Nephron (organoid): ENCODE data around the gene GPATCH2.

Experiments used
- H3K27ac Mint-ChIP-seq, 3 experiments: 2 replicates each; pipeline ENCODE4 v1.8.0; 2020; ENCODE audit warnings: mixed read lengths in 3 of 3, mild to moderate bottlenecking in 2 of 3, moderate library complexity in 1 of 3
- H3K27me3 Mint-ChIP-seq: 2 replicates; pipeline ENCODE4 v1.8.0; 2021; ENCODE audit warnings: low read depth, mild to moderate bottlenecking, moderate library complexity, mixed read lengths
- H3K36me3 Mint-ChIP-seq: 2 replicates; pipeline ENCODE4 v1.8.0; 2020; ENCODE audit warnings: low read depth, mixed read lengths
- H3K4me1 Mint-ChIP-seq: 2 replicates; pipeline ENCODE4 v1.8.0; 2020; ENCODE audit warnings: mixed read lengths
- H3K4me3 Mint-ChIP-seq, 3 experiments: 2 replicates each; pipeline ENCODE4 v1.8.0; 2020; ENCODE audit warnings: mild to moderate bottlenecking in 3 of 3, mixed read lengths in 3 of 3, moderate library complexity in 2 of 3
- H3K9me3 Mint-ChIP-seq: 2 replicates; pipeline ENCODE4 v1.8.0; 2020; ENCODE audit warnings: mixed read lengths
- TF ChIP-seq, protein P1 (sequence below), 3 experiments: fragments of 200-600 bp; sonication (generic); IDR thresholded peaks; one replicate each; pipeline ENCODE4 v1.5.0; 2021; ENCODE audit warnings: antibody characterized with exemption in 3 of 3; ENCODE audit not compliant: unreplicated experiment in 3 of 3

GPATCH2 gene

DNA sequence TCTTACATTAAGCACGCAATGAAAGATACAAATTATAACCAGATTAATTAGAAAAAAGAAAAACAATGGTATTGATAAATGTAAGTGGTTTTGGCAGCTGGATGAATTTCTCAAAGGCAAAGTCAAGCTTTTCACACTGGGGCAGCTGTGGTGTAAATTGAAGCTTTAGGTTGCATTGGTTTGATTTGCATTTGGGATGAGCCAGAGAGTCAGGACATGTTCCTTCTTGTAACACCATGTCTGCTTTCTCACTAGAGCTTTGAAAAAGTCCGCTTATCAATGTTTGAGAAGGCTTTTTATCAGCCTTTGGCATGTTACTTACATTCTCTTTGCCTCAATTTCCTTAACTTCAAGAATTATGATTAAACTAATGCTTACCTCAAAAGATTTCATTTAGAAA is 173.9 kb downstream of the GPATCH2 start:
- H3K36me3 Mint-ChIP-seq = peaks cover 24% of the 10 kb centered on the region
- no peak overlapping the region for H3K4me3 Mint-ChIP-seq
- H3K4me1 Mint-ChIP-seq = no peaks in the 10 kb centered on the region
- no peak overlapping the region for H3K27ac Mint-ChIP-seq
- H3K27me3 Mint-ChIP-seq = peaks cover 4% of the 10 kb centered on the region
- TF ChIP-seq, protein P1, sequence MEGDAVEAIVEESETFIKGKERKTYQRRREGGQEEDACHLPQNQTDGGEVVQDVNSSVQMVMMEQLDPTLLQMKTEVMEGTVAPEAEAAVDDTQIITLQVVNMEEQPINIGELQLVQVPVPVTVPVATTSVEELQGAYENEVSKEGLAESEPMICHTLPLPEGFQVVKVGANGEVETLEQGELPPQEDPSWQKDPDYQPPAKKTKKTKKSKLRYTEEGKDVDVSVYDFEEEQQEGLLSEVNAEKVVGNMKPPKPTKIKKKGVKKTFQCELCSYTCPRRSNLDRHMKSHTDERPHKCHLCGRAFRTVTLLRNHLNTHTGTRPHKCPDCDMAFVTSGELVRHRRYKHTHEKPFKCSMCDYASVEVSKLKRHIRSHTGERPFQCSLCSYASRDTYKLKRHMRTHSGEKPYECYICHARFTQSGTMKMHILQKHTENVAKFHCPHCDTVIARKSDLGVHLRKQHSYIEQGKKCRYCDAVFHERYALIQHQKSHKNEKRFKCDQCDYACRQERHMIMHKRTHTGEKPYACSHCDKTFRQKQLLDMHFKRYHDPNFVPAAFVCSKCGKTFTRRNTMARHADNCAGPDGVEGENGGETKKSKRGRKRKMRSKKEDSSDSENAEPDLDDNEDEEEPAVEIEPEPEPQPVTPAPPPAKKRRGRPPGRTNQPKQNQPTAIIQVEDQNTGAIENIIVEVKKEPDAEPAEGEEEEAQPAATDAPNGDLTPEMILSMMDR (IDR thresholded peaks at IDR 0.05; ENCODE audit: unreplicated experiment in 3 of 3) = no peak
- H3K9me3 Mint-ChIP-seq = no peaks in the 10 kb centered on the region

DNA sequence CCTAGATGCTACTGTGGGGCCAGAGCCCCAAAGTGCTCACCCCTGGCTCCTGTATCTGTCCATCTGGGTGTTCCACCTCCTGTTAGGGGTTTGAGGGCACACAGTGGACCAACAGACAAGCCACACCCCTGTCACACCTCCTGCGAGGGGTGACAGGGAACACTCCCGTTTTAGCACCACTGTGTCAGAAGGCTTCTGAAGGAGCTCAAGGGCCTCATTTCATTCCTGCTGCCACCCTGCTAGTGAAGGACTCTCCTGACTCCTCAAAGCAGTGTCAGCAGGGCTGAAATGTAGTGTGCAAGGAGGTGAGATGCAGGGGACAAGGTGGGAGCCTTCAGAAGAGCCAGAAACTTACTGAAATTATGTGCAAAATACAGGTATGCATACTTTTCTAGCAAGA is 174.6 kb downstream of the GPATCH2 start:
- Mint-ChIP-seq H3K27ac (no peak overlapping the region), H3K4me1 (no peaks in the 10 kb centered on the region)

DNA sequence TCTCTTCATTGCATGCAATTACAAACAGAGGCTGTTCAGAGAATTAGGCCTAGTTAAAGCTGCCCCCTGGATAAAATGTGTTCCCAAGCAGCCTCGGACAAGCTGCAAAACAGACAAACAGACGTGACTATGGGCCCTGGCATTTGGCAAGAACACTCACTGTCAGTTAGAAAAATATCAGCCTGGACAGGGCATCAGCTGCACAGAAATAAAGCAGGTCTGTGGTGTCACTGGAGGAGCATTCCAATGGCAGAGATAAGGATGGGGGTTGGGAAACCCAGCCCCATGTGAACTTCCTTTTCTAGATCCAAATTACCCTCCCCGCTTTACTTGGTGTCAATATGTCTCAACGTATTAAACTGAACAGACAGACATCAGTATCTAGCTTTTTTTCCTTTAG is 177.1 kb downstream of the GPATCH2 start:
- TF ChIP-seq, protein P1 (IDR thresholded peaks at IDR 0.05; ENCODE audit: unreplicated experiment in 3 of 3) = no peak
- H3K4me3 Mint-ChIP-seq = no peak overlapping the region
- no peaks in the 10 kb centered on the region for H3K4me1 Mint-ChIP-seq
- H3K36me3 Mint-ChIP-seq = peaks cover 26% of the 10 kb centered on the region
- H3K27me3 Mint-ChIP-seq = peaks cover 4% of the 10 kb centered on the region
- H3K9me3 Mint-ChIP-seq = no peaks in the 10 kb centered on the region
- no peak overlapping the region for H3K27ac Mint-ChIP-seq

More for the DNA sequence above, 174.6 kb downstream of the GPATCH2 start:
- Mint-ChIP-seq H3K36me3 (peaks cover 24% of the 10 kb centered on the region), H3K27me3 (peaks cover 4% of the 10 kb centered on the region), H3K4me3 (no peak overlapping the region), H3K9me3 (no peaks in the 10 kb centered on the region)
- TF ChIP-seq, protein P1 (IDR thresholded peaks at IDR 0.05; ENCODE audit: unreplicated experiment in 3 of 3) = no peak

DNA sequence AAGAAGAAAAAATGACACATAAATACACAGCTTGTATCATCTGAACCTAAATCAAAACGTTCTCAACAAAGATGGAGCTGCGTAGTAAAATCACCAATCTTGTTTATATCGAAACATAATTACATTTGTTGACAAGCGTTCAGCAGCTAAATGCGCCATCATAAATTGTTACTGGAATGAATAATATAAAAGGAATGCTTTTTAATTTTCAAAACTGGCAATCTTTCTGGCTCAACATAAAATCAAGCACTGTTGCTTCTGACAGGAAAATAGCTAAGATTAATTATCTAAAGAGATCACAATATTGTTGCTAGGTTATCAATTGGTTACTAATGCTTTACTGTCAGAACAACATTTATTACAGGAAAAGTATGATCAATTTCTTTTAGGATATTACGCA is 181.5 kb downstream of the GPATCH2 start:
- Mint-ChIP-seq H3K27me3 (no peaks in the 10 kb centered on the region), H3K36me3 (peaks cover 14% of the 10 kb centered on the region), H3K27ac (no peak overlapping the region), H3K4me1 (no peaks in the 10 kb centered on the region), H3K4me3 (no peak overlapping the region), H3K9me3 (no peaks in the 10 kb centered on the region)
- TF ChIP-seq, protein P1 (IDR thresholded peaks at IDR 0.05; ENCODE audit: unreplicated experiment in 3 of 3) = no peak

DNA sequence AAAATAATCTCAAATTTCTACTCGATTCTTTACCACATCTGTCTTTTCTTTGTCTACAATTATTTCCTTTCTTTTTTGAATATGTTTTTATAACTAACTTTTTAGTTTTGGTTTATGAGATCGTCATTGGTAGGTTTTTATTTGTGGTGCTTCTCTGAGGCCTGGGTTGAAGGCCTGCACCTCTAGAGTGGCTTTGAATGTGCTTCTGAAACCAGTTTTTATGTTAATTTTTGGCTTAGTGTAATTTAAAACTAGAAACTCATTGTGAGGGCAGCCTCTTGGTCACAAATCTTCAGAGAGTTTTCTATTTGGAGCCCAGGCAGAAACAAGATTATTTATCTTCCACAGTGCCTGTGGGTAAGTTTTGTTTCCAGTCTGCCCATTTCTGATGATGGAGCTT is 187.0 kb downstream of the GPATCH2 start:
- TF ChIP-seq, protein P1 (IDR thresholded peaks at IDR 0.05; ENCODE audit: unreplicated experiment in 3 of 3) = no peak
- no peaks in the 10 kb centered on the region for H3K4me1 Mint-ChIP-seq

DNA sequence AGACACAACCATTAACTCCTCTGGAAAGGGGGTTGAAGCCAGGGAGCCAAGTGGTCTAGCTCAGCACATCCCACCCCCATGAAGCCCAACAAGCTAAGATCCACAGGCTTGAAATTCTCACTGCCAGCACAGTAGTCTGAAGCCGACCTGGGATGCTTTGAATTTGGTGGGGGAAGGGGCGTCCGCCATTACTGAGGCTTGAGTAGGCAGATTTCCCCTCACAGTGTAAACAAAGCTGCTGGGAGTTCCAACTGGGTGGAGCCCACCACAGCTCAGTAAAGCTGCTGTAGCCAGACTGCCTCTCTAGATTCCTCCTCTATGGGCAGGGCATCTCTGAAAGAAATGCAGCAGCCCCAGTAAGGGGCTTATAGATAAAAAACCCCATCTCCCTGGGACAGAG is 193.5 kb downstream of the GPATCH2 start:
- peaks cover 5% of the 10 kb centered on the region for H3K27me3 Mint-ChIP-seq
- no peak overlapping the region for H3K27ac Mint-ChIP-seq
- peaks cover 56% of the 10 kb centered on the region for H3K36me3 Mint-ChIP-seq
- no peak overlapping the region for H3K4me3 Mint-ChIP-seq
- TF ChIP-seq, protein P1 (IDR thresholded peaks at IDR 0.05; ENCODE audit: unreplicated experiment in 3 of 3) = no peak
- H3K9me3 Mint-ChIP-seq = peaks cover 35% of the 10 kb centered on the region
- H3K4me1 Mint-ChIP-seq = no peaks in the 10 kb centered on the region

More for the DNA sequence above, 187.0 kb downstream of the GPATCH2 start:
- H3K27ac Mint-ChIP-seq = no peak overlapping the region
- peaks cover 34% of the 10 kb centered on the region for H3K9me3 Mint-ChIP-seq
- peaks cover 58% of the 10 kb centered on the region for H3K36me3 Mint-ChIP-seq
- H3K4me3 Mint-ChIP-seq = no peak overlapping the region
- H3K27me3 Mint-ChIP-seq = no peaks in the 10 kb centered on the region
